GM19452 (cell line): ENCODE results near the gene DCANP1.
"Not testable (repeated sequence)": the region's sequence is repeated elsewhere in the genome, so short reads cannot be mapped to it uniquely, and the experiment has no call there.

Source experiments
- ATAC-seq: cut with Tn5 transposase; IDR thresholded peaks from one replicate; pipeline ENCODE4 v1.9.1; 2021; ENCODE audit not compliant: unreplicated experiment

The DCANP1 gene, protein sequence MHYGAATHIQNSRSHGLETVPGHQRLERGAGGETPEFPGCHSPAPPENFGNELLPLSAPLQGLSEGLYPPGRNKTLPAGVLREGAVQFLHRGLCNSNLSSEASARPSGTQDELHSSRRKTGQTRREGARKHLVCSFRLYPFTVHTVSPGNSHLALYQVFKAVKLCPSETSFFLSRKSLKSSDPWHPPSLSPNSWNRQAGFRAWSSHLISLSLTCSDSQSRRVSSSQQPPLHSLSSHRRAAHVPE

DNA sequence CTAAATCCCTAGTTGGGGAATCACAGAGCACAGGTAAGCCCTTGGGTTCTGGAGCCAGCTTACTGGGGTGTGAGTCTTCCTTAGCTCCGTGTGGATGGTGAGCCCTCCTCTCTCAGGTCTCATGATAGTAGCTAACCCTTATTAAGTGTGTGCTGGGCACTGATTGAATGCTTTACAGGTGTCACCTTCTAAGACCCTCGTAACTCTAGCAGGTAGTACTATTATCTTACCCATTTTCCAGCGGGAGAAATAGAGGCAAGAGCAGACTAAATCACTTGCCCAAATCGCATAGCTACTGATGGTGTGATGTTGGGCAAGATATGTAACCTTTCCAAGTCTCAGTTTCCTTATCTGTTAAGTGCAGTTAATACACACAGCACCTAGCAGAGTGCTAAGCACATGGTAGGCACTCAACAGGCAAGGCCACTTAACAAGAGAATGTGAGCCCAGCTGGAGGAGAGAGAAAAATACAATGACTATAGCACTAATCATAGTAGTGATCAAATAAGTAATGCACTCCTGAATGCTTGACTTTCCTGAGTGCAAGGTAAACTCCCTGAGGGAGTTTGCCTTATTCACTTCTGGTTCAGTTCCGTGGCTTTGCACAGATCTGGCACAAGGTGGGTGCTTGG lies at the start of gene DCANP1:
Gene DCANP1, minus strand, starts transcription at position 51 of the 632 bp plus-strand sequence. CDS start 240 bp downstream, outside the sequence.
- no peak for ATAC-seq

- not testable (repeated sequence) for ATAC-seq
Observed at GRCh38 chr5:135495531-135495930, 48.4 kb upstream of the DCANP1 start.

DNA sequence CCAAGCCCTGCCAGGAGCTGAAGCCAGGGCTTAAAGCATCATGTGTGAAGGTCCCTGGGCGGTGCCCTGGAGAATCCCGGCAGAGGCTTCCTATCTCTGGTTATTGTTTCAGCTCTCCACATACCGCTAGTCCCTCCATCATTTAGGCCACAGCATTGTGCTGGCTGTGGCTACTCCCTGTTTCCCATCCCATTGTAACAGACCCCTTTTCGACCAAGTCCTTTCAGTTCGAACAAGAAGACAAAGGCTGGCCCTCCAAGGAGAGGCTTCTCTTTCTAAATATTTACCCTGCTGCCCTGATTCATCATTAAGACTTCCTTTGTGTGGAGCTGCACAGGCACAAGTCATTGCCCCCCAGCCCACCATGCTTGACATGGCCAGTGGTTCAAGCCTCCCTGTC lies 47.0 kb upstream of the DCANP1 start:
- no peak for ATAC-seq

DNA sequence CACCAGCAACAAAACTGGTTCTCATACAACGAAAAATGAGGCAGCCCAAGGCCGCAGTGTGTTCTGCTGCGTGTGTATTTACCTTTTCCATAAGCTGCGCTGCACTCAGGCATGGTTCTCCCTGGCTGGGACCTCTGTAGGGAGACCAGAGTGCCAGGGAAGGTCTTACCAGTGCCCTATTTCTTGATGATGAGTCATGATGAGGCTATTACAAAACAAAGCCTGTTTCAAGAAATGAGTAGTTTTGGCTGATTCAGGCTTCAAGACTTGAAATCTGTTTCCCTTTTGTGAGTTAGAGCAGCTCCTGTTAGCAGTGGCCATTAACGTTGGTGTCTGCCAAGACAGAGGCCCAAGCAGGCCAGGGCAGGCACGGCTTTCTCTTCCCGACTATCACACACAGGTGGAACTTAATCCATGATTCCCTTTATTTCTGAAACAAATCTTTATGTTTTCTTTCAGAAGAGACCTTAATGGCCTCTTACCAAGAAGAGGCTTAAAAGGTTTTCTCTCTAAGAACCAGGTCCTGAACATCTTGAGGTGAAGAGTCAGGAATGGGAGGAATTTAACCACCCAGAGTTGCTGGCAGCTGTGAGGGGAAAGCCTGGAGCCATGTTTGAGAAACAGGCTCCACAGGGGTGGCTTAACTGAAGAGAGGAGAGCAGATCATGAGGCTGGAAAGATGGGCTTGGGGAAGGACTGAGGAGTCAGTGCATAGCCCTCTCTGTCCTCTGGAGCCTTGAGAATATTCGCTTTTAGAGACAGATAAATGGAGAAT lies 46.4 kb upstream of the DCANP1 start:
- ATAC-seq, result no peak

- ATAC-seq, result no peak
Observed at GRCh38 chr5:135492319-135492626, 45.1 kb upstream of the DCANP1 start.

- no peak for ATAC-seq
Observed at GRCh38 chr5:135491552-135492318, 44.6 kb upstream of the DCANP1 start.

GRCh38 chr5:135491038-135491551 lies 43.9 kb upstream of the DCANP1 start:
- ATAC-seq, result no peak

GRCh38 chr5:135490245-135491037 lies 43.3 kb upstream of the DCANP1 start:
- ATAC-seq, result no peak

DNA sequence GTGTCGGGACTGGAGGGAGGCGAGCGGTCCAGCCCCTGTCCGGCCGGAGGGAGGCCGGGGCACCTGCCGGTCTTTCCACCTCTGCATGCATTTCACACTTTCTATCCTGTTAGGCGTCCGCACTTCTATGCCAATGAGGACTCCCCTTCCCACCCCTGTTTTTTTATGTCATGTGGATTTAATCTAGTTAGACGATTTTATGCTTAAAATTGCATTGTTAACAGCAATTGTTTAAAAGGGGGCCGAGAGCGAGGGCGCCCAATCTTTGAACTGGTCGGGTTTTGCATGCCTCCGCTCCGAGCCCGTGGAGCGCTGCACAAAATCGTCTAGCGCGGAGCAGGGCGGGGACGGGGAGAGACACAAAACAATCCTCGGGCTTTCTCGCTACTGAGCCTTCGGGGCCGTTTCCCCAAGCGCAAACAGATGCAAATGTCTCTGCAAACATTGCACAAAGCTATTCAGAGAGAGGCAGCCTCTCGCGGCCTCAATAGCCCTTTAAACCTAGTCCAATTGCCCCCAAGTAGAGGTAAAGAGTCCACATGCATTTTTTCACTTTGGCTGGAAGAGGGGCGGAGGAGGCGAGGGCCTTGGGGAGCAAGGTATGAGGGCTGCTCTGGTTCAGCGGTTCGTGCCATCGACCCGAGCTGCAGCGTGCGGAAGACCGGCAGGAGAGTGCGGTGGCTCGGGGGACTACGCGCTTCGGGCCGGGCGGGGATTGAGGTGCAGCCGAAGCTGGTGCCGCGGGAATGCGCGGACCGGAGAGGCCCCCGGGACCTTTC lies 42.5 kb upstream of the DCANP1 start:
- no peak for ATAC-seq

- no peak for ATAC-seq
Observed at GRCh38 chr5:135488727-135489465, 41.7 kb upstream of the DCANP1 start.

GRCh38 chr5:135487839-135488514 lies 40.8 kb upstream of the DCANP1 start:
- ATAC-seq, result no peak

DNA sequence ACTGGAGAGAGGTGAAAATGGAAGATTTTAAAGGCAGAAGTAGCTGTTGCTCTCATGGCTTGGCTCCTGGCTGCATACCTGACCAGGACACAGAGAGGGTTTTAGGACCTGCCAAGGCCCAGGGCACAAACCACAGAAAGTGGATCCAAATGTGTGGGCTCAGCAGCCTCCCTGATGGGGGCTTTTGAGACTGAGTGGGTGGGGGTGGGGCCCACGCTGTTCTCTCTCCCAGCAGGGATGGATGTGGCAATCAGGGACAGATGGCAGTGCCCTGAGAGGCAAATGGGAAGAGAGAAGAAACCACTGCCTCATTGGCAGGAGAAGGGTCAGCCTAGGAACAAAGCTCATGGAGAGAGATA lies 39.9 kb upstream of the DCANP1 start:
- no peak for ATAC-seq

DNA sequence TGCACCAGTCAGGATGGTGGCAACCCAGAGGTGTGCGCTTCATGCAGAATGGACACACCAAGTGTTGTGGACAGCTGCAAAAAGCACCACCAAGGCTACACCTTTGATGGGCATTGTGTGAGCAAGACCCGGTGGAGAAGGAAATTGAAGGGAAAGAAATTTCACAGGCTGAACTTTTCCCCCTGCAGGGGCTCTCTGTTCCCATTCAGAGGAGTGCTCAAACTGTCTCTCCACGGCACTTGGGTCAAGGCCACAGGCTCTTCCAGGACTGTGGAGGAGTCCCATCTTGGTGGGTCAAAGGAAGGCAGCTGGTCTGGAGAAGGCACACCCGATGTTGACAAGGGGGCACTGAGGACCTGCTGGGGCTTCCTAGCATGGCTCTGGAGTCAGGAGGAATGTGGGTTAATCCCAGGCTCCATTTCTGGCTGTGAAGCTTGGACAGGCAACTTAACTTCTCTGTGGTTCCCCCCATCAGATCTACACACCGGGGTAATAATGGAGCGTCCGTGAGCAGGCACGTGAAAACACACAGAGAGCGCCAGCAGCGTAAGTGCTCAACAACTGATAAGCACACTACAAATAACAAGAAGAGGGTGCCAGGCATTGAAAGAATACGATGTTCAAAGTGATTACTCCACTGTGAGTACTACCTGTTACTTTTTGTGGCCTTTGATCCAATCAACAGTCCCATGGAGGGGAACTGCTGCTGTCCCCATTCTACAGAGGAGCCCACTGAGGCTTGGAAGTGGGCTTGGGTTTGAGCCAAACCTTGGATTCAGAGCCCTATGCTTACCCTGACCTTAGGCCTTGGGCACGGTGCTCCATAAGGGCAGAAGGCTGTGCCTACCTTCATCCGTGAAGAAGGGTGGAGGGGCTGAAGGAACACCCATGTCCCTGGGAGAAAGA lies 39.2 kb upstream of the DCANP1 start:
- no peak for ATAC-seq

GRCh38 chr5:135484674-135485086 lies 37.5 kb upstream of the DCANP1 start:
- ATAC-seq, result no peak

DNA sequence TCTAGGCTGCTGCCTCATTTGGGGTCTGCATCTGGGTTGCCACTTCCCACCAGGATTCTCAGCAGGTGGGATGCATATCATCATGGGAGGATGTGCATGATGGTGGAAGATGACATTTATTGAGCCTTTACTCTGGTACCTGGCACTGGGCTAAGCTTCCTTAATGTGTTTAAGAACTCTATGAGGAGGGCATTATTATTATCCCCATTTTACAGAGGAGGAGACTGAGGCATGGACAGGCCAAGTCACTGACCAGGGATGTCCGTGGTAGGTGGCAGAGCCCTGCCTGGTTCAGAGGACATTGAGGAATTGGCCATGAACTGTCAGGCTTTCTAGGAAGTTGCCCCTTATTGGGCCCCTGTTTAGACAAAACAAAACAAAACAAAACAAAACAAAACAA lies 36.1 kb upstream of the DCANP1 start:
- no peak for ATAC-seq

- no peak for ATAC-seq
Observed at GRCh38 chr5:135482381-135482933, 35.3 kb upstream of the DCANP1 start.

DNA sequence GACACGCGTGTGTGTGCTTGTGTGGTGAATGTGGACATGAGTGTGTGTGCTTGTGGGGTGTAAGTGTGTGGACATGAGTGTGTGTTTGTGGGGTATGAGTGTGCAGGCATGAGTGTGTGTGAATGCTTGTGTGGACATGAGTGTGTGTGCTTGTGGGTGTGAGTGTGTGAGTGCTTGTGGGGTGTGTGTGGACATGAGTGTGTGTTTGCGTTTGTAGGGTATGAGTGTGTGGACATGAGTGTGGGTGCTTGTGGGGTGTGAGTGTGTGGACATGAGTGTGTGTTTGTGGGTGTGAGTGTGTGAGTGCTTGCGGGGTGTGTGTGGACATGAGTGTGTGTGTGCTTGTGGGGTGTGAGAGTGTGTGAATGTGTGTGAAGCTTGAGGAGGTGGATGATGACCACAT lies 34.8 kb upstream of the DCANP1 start:
- no peak for ATAC-seq
